Heart left ventricle (tissue), 13 donors: ENCODE measurements around the gene MAPKAP1.

ENCODE experiments used
- POLR2A ChIP-seq, 2 donors: fragments of 450-650 bp; IDR thresholded peaks; one replicate each; pipeline ENCODE4 v1.6.1; 2017; ENCODE audit warnings: antibody characterized with exemption in 2 of 2, mild to moderate bottlenecking in 2 of 2, moderate library complexity in 2 of 2
- TF ChIP-seq, protein P1 (sequence below), 12 donors: fragments of 200-600 bp; sonication (generic) in 4 of 12; IDR thresholded peaks; one replicate each; pipeline versions ENCODE4 v1.5.0 to v1.8.0; 2018 to 2022; ENCODE audit warnings: antibody characterized with exemption in 12 of 12, mild to moderate bottlenecking in 5 of 12
- donor health status: ischemic (EF 13 %, LVEDD 7.1; RV severe dilation, severe dysfunction).
- donor health status: DM: no; HTN: yes; CAD: no.
- donor health status: DM: no; HTN: no; CAD: no.
- donor health status: ischemic (EF 25% LVEDD 6.9; RV normal size, moderate dysfunction).
- donor health status: ischemic (EF 25% LVEDD 5.7; RV mildly dilated, moderate dysfunction).
- donor health status: ischemic (EF 35%, LVEDD 5.7; RV mildly dilated, moderate dysfunction).
- donor health status: nonischemic (EF 11% LVEDD 7.7; RV severe dilation, severe dysfunction).
- donor health status: DM: yes; HTN: yes; CAD: no.
- donor health status: PGD.
- donor health status: ischemic (EF 29% LVEDD 5.4; RV normal size, mild dysfunction).
- donor health status: nonischemic (EF 23%, LVEDD 6.1; RV moderate dilation, normal function).

DNA sequence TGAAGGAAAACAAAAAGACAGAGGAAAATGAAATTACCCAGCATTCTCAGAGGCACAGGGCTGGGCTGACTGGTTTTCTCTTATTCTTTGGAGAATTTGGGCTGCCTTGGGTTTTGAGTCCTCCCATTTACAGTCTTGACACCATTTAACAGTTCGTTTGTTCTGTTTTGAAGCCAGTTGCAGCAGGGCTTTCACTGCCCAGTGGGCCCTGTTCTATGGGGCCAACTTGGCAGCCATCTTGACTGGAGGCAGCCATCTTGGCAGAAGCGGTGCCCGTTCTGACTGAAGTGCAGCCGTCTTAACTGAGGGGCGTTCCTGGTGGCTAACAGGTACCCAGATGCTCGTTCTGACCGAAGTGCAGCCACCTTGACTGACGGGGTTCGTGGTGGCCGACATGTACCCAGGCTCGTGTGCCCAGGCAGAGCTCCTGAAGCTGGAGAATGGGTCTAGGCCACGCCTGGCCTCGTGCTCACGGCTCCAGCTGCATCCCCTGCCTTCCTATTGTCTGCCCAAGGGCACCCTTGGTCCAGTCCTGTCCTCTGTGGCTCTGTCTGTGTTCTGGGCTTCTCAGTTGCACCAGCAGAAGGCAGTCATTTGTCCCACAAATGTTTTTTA is 281.0 kb downstream of the MAPKAP1 start:
- TF ChIP-seq, protein P1, sequence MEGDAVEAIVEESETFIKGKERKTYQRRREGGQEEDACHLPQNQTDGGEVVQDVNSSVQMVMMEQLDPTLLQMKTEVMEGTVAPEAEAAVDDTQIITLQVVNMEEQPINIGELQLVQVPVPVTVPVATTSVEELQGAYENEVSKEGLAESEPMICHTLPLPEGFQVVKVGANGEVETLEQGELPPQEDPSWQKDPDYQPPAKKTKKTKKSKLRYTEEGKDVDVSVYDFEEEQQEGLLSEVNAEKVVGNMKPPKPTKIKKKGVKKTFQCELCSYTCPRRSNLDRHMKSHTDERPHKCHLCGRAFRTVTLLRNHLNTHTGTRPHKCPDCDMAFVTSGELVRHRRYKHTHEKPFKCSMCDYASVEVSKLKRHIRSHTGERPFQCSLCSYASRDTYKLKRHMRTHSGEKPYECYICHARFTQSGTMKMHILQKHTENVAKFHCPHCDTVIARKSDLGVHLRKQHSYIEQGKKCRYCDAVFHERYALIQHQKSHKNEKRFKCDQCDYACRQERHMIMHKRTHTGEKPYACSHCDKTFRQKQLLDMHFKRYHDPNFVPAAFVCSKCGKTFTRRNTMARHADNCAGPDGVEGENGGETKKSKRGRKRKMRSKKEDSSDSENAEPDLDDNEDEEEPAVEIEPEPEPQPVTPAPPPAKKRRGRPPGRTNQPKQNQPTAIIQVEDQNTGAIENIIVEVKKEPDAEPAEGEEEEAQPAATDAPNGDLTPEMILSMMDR (IDR thresholded peaks at IDR 0.05), result no peak
- TF ChIP-seq POLR2A (IDR thresholded peaks at IDR 0.05), result no peak
